Sigmoid colon (tissue), 7 donors: ENCODE measurements around the gene EFNA3. TPM values are rescaled to one million over a fixed set of nuclear protein-coding genes. Genes with fewer than 3 reads are reported as not detected.

Experiments used
- DNase-seq: peaks from one replicate; pipeline ENCODE4 v3.0.0-alpha.2; 2019
- H3K27ac ChIP-seq, 4 donors: fragments of 200-600 bp; sonication (generic); one replicate each; pipeline ENCODE4 v1.5.1; 2016 to 2019; ENCODE audit warnings: mild to moderate bottlenecking in 1 of 4
- H3K27me3 ChIP-seq, 3 donors: fragments of 200-600 bp; sonication (generic); one replicate each; pipeline ENCODE4 v1.5.1; 2019; ENCODE audit warnings: mild to moderate bottlenecking in 1 of 3
- H3K36me3 ChIP-seq, 4 donors: fragments of 200-600 bp; sonication (generic); one replicate each; pipeline ENCODE4 v1.5.1; 2016 to 2019
- H3K4me1 ChIP-seq, 4 donors: fragments of 200-600 bp; sonication (generic); one replicate each; pipeline ENCODE4 v1.5.1; 2017 to 2019
- H3K4me3 ChIP-seq, 4 donors: fragments of 200-600 bp; sonication (generic); one replicate each; pipeline ENCODE4 v1.5.1; 2017 to 2019; ENCODE audit warnings: mild to moderate bottlenecking in 2 of 4, moderate library complexity in 1 of 4
- H3K9me3 ChIP-seq, 4 donors: fragments of 200-600 bp in 3 of 4; sonication (generic) in 3 of 4; one replicate each; pipeline versions ENCODE4 v1.5.1 to v1.6.1; 2013 to 2019
- CTCF ChIP-seq, 4 experiments: fragments of 450-650 bp in 3 of 4; fragments of 200-600 bp in 1 of 4; IDR thresholded peaks; one replicate each; pipeline ENCODE4 v1.5.1; 2016 to 2019; ENCODE audit warnings: antibody characterized with exemption in 4 of 4, mild to moderate bottlenecking in 3 of 4, moderate library complexity in 2 of 4
- EP300 ChIP-seq, 4 donors: sonication (generic); formaldehyde crosslinking; IDR thresholded peaks; one replicate each; pipeline ENCODE4 v1.6.1; 2017; ENCODE audit warnings: antibody characterized with exemption in 4 of 4
- POLR2A ChIP-seq, 2 donors: fragments of 450-650 bp; IDR thresholded peaks; one replicate each; pipeline ENCODE4 v1.6.1; 2016; ENCODE audit warnings: antibody characterized with exemption in 2 of 2, mild to moderate bottlenecking in 2 of 2, moderate library complexity in 2 of 2
- POLR2AphosphoS5 ChIP-seq, 4 donors: sonication (generic); formaldehyde crosslinking; IDR thresholded peaks; one replicate each; pipeline ENCODE4 v1.6.1; 2017; ENCODE audit warnings: antibody characterized with exemption in 4 of 4
- WGBS, 2 donors: extraction: QIAGEN DNeasy Blood & Tissue Kit; methylation state at CpG; one replicate each; pipeline ENCODE4 v1.1.7; 2013; 5-methylcytosine and 5-hydroxymethylcytosine counted together
- intact Hi-C: fragments of 100-400 bp; cut with DNase I; formaldehyde crosslinking; loops from one replicate; pipeline ENCODE4 v1.15.1; 2023
- polyA plus RNA-seq, 3 donors: library from polyadenylated mRNA; stranded (reverse); fragments of 200-250 nt; gene quantifications; one replicate each; pipeline ENCODE4 v1.2.3, GENCODE V29; 2013
- total RNA-seq, 4 donors: library from RNA; depleted of rRNA; stranded (reverse); fragments of >200 nt; gene quantifications; one replicate each; pipeline ENCODE4 v1.1.0, GENCODE V29; 2016
- donor health status: healthy with polysubstance abuse.
- donor health status: Bipolar disorder and iron deficiency.
- donor health status: healthy.

Gene EFNA3
- total and polyA plus RNA-seq, 7 donors = 0.27 to 9.0 (median 3.0) TPM

DNA sequence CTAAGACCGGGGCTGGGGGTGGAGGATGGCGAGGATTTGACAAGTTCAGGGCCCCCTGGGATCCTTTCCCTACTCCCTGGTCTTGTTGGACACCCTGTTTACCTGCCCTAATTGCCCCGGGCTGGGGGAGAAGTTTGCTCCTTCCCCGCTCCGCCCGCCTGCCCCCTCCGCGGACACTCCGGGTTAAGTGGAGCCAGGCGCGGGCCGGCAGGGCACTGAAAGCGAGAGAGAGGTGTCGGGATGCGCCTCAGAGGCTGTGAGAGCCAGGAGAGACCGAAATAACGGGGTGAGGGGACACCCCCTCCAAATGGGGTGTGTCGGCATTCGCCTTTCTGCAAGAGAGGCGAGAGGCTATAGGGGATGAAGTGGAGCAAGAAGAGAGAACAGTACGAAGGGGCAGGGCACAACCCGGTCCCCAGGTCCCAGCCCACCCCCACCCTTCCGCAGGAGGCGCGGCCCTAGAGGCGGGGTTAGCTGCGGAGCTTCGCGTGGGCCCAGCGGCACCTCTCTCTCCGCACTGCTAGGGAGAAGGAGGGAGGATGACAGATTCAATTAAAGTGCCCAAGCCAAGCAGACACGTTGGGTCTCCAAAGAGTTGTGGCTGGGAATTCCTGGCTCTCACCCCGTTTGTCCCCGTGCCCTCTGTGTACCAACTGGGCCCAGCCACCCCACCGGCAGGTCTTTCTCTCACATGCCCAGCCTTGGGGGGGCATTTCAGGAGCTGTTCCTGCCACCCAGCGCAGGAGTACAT, 3.8 kb downstream of the EFNA3 start:
- Histone ChIP-seq H3K4me3 (peak overlapping the region in 1 of 4 donors; percentile 19), H3K27ac (no peak overlapping the region), H3K27me3 (peaks cover 45 to 58% (median 56%) of the 10 kb centered on the region in 3 donors), H3K4me1 (peaks cover 0 to 63% (median 62%) of the 10 kb centered on the region in 4 donors), H3K9me3 (no peaks in the 10 kb centered on the region), H3K36me3 (no peaks in the 10 kb centered on the region)
- intact Hi-C loops = no loop called here
- no peak for TF ChIP-seq POLR2A (IDR thresholded peaks at IDR 0.05)
- no peak for TF ChIP-seq EP300 (IDR thresholded peaks at IDR 0.05)
- TF ChIP-seq POLR2AphosphoS5 (IDR thresholded peaks at IDR 0.05) = no peak
- TF ChIP-seq CTCF (IDR thresholded peaks at IDR 0.05) = no peak
- peak; percentile 62 for DNase-seq
- WGBS, 2 donors = 1 to 5% methylated on average over 36 of the region's 36 CpGs

- Histone ChIP-seq H3K4me3 (no peak overlapping the region), H3K36me3 (no peaks in the 10 kb centered on the region), H3K9me3 (no peaks in the 10 kb centered on the region), H3K4me1 (peaks cover 0 to 63% (median 62%) of the 10 kb centered on the region in 4 donors), H3K27me3 (peaks cover 45 to 58% (median 56%) of the 10 kb centered on the region in 3 donors), H3K27ac (no peak overlapping the region)
- 16 to 57% methylated on average over 6 of the region's 6 CpGs for WGBS, 2 donors
- DNase-seq = no peak
- TF ChIP-seq EP300 (IDR thresholded peaks at IDR 0.05) (no peak), POLR2AphosphoS5 (IDR thresholded peaks at IDR 0.05) (no peak), POLR2A (IDR thresholded peaks at IDR 0.05) (peak in 1 of 2 donors; percentile 23), CTCF (IDR thresholded peaks at IDR 0.05) (no peak)
- intact Hi-C loops = no loop called here
Observed at GRCh38 chr1:155083052-155083541, 4.5 kb downstream of the EFNA3 start.

DNA sequence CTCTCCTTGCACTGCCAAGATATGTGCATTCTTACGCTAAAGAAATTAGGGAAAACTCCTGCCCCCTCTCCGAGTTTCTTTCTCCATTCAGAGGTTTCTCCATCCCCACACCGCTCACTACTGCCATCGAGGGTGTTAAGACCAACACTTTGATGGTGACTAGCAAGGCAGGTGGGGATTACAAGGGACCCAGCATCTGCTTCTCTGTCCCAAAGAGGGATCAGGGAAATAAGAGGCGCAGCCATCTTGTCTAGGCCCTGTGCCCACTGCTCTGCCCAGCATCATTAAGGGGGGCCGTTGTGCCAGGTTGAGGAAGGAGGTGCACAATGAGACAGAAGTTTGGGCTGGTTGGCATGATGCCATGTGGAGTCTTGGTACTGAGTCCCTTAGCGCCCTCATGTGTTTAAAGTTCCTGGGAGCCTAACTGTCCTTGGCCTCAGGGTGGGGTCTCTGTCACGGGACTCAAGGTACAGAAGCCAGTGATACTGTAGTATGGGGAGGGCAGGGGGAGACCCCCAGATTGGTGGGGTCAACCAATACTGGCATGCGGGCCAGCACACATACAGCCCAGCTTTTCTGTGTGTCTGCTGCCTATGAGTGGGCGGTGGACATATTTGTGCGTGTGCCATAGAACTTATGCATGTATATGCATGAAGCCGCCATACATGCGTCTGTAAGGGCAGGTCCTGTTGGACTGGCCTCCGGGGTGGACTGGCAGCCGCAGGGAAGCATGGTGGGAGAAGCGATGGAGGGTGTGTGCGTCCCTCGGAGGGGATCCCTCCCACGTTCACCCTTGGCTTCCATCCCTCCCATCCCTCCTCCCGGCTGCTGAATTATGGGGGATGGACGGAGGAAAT, 5.5 kb downstream of the EFNA3 start:
- Histone ChIP-seq H3K9me3 (no peaks in the 10 kb centered on the region), H3K27me3 (peaks cover 45 to 54% (median 53%) of the 10 kb centered on the region in 3 donors), H3K36me3 (no peaks in the 10 kb centered on the region), H3K4me3 (peak overlapping the region in 3 of 4 donors; percentile 65 to 73 (median 71)), H3K4me1 (peaks cover 0 to 57% (median 55%) of the 10 kb centered on the region in 4 donors), H3K27ac (peak overlapping the region in 2 of 4 donors; percentile 91 to 94)
- 10 to 27% methylated on average over 21 of the region's 21 CpGs for WGBS, 2 donors
- TF ChIP-seq EP300 (IDR thresholded peaks at IDR 0.05) = no peak
- TF ChIP-seq CTCF (IDR thresholded peaks at IDR 0.05) = no peak
- TF ChIP-seq POLR2A (IDR thresholded peaks at IDR 0.05) = no peak
- no peak for TF ChIP-seq POLR2AphosphoS5 (IDR thresholded peaks at IDR 0.05)
- intact Hi-C loops = loop anchor here (1.0 to 2.0 kb wide), 2 partner anchors 21 to 33 kb away; partner anchors contain the start of genes ADAM15 and EFNA4
- no peak for DNase-seq

DNA sequence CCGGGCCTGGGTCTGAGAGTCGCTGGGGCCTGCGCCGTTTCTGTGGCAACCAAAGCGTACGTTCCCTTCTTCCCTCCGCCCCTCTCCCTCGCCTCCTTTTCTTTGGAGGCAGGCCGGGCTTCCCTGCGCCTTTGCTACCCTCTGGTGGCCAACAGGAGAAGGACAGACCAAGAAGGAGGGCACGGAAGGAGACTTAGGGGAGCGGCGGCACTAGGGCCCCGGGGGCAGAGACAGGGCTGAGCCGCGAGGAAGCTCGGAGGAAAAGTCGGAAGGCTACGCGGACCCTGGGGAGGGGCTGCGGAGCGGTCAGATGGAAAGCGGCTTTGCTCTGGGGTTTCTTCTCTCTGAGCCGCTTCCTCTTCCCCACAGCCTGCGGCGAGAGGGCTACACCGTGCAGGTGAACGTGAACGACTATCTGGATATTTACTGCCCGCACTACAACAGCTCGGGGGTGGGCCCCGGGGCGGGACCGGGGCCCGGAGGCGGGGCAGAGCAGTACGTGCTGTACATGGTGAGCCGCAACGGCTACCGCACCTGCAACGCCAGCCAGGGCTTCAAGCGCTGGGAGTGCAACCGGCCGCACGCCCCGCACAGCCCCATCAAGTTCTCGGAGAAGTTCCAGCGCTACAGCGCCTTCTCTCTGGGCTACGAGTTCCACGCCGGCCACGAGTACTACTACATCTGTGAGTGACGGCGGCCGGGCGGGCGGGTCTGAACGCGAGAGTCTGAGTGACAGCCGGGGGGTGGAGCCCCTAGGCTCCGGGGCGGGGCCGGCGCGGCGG, 6.3 kb downstream of the EFNA3 start:
- Histone ChIP-seq H3K9me3 (no peaks in the 10 kb centered on the region), H3K4me3 (peak overlapping the region; percentile 44 to 73 (median 68)), H3K27ac (peak overlapping the region; percentile 86 to 94 (median 89)), H3K4me1 (peaks cover 0 to 48% (median 46%) of the 10 kb centered on the region in 4 donors), H3K36me3 (no peaks in the 10 kb centered on the region), H3K27me3 (peaks cover 38 to 46% (median 45%) of the 10 kb centered on the region in 3 donors)
- DNase-seq = peak; percentile 96
- 1% methylated on average over 67 of the region's 67 CpGs for WGBS, 2 donors
- intact Hi-C loops = loop anchor here (1.0 to 2.0 kb wide), 2 partner anchors 22 to 34 kb away; partner anchors contain the start of genes ADAM15 and EFNA4
- peak in 1 of 2 donors; percentile 42 for TF ChIP-seq POLR2A (IDR thresholded peaks at IDR 0.05)
- peak in 1 of 4 donors; percentile 27 for TF ChIP-seq EP300 (IDR thresholded peaks at IDR 0.05)
- peak; percentile 92 to 99 (median 96) for TF ChIP-seq CTCF (IDR thresholded peaks at IDR 0.05)
- TF ChIP-seq POLR2AphosphoS5 (IDR thresholded peaks at IDR 0.05) = peak; percentile 11 to 65 (median 48)
